ENCODE results near the gene PRIM2. TPM values are rescaled to one million over a fixed set of nuclear protein-coding genes. Genes with fewer than 3 reads are reported as not detected.
"Not testable (repeated sequence)": the region's sequence is repeated elsewhere in the genome, so short reads cannot be mapped to it uniquely, and the experiment has no call there.

The PRIM2 gene
- total RNA-seq, 1 donor from 2014 or later = 25.7 TPM

- not testable (repeated sequence) for DNase-seq
These were observed 7.2 kb upstream of the PRIM2 start for GRCh38 chr6:57310095-57310816.

GRCh38 chr6:57310817-57311157, 6.6 kb upstream of the PRIM2 start:
- no peak for DNase-seq

DNA sequence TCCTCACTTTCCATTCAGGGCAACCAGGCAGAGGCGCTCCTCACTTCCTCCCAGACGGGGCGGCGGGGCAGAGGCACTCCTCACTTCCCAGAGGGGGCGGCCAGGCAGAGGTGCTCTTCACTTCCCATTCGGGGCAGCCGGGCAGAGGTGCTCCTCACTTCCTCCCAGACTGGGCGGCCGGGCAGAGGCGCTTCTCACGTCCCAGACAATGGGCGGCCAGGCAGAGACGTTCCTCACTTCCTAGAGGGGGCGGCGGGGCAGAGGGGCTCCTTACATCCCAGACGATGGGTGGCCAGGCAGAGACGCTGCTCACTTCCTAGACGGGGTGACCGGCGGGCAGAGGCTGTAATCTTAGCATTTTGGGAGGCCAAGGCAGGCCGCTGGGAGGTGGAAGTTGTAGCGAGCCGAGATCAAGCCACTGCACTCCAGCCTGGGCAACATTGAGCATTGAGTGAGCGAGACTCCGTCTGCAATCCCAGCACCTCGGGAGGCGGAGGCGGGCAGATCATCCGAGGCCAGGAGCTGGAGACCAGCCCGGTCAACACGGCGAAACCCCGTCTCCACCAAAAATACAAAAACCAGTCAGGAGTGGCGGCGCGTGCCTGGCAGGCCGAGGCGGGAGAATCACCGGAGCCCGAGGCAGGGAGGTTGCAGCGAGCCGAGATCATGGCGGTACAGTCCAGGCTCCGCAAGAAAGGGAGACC, 6.0 kb upstream of the PRIM2 start:
- not testable (repeated sequence) for DNase-seq

- DNase-seq = no peak
These were observed 5.5 kb upstream of the PRIM2 start for GRCh38 chr6:57312004-57312345.

- DNase-seq = no peak
These were observed 4.4 kb upstream of the PRIM2 start for GRCh38 chr6:57313009-57313408.

DNA sequence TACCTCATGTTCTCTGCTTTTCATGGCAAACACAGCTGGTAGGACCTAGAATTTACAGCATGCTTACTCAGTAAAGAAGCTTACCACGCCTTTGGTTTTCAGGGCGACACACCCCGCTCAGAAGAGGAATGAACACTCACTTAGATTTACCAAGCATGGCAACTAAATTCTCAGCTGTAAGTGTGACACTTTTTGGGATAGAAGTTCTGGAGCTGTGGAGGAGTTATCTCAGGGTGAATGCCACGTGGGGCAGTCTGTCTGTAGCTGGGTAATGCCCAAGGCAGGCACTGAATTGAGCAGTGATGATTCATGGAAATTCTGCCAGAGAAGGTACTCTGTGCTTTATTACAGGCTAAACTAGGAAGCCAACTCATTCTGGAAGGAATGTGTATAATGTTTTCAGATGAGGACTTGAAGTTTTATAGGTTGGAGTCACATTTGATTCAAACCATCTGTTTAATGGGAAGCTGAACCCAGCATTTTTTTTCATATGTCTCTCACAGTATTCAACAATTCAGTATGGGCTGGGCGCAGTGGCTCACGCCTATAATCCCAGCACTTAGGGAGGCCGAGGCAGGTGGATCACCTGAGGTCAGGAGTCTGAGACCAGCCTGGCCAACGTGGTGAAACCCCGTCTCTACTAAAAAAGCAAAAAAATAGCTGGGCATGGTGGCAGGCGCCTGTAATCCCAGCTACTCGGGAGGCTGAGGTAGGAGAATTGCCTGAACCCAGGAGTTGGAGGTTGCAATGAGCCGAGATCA, 3.5 kb upstream of the PRIM2 start:
- DNase-seq = no peak

- no peak for DNase-seq
These were observed 2.3 kb upstream of the PRIM2 start for GRCh38 chr6:57315111-57315510.

DNA sequence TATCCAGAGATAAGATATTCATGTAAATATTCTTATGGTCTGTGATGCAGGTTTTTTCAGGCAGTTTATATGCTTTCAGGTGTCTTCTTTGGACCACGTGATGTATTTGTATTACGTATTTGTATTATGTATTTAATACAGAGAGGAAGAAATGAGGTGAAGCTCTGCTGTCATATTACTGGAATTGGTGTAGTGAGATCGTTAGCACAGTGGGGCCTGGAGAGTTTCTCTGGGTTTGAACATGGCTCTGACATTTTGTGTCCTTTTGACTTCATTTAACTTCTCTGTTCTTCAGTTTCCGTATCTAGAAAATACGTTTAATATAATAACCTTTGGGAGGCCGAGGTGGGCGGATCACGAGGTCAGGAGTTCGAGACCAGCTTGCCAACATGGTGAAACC, 1.6 kb upstream of the PRIM2 start:
- no peak for DNase-seq

GRCh38 chr6:57316581-57317059, 810 bp upstream of the PRIM2 start:
- DNase-seq = peak; percentile 77

- DNase-seq = no peak
These were observed 7.1 kb downstream of the PRIM2 start for GRCh38 chr6:57324538-57324937.

DNA sequence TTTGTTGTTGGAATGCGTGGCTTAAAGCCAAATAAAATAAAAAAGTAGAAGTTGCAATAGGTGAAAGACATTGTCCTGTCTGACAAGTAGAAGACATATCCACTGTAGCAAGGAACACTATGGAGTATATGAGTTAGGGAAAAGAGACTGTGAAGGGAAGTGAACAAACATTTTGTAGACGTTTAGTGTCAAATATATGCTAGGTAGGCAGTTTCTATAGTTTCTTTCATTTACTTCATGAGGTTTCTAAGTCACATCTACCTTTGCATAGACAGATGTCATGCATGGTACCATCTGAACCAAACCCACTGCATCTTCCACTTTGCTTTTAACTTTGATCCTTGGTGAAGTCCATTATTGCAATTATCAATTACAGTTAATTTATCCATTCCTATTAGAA, 9.9 kb downstream of the PRIM2 start:
- DNase-seq = no peak

GRCh38 chr6:57328074-57328473, 10.6 kb downstream of the PRIM2 start:
- no peak for DNase-seq

DNA sequence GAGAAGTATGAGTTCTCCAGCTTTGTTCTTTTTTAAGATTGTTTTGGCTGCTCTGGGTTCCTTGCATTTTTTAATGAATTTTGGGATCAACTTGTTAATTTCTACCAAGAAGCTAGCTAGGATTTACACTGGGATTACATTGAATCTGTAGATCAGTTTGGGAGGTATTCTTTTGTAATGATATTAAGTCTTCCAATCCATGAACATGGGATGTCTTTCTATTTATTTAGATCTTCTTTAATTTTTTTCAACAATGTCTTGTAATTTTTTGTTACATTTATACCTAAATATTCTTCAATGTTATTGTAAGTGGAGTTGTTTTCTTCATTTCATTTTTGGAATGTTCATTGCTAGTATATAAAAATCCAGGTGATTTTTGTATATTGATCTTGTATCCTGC, 12.5 kb downstream of the PRIM2 start:
- DNase-seq = no peak

- no peak for DNase-seq
These were observed 24.8 kb downstream of the PRIM2 start for GRCh38 chr6:57342148-57342669.

- DNase-seq = not testable (repeated sequence)
These were observed 25.9 kb downstream of the PRIM2 start for GRCh38 chr6:57343342-57343741.

DNA sequence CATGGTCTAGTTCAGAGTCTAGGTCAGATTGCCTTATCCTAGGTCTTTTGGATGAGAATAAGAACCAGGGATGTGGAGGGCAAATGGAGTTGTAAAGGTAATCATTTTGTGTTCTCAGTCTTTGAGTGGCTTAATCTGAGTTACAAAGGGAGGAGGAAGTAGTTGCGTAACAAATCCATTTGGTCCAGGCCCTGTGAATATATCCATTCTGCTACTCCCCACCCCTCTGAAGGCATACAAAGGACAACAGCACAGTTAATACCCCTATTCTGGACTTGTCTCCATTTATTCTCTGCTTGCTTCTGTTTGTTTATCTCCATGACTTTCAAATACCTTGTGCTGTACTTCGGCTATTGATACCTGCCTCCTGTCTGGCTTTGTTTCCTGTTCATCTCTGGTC, 29.3 kb downstream of the PRIM2 start:
- not testable (repeated sequence) for DNase-seq

DNA sequence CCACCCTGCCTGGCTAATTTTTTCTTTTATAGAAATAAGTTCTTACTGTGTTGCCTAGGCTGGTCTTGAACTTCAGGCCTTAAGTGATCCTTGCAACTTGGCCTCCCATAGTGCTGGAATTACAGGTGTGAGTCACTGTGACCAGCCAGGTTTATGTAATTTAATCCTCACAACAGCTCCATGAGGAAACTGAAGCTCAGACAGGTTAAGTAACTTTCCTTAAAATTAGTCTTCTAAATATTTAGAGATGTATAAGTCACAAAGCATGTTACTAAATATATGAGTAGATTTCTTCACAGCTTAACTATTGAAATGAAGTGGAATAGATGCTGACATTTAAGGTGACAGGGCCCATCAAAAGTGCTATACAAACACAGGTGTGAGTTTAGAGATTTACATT, 30.2 kb downstream of the PRIM2 start:
- not testable (repeated sequence) for DNase-seq

DNA sequence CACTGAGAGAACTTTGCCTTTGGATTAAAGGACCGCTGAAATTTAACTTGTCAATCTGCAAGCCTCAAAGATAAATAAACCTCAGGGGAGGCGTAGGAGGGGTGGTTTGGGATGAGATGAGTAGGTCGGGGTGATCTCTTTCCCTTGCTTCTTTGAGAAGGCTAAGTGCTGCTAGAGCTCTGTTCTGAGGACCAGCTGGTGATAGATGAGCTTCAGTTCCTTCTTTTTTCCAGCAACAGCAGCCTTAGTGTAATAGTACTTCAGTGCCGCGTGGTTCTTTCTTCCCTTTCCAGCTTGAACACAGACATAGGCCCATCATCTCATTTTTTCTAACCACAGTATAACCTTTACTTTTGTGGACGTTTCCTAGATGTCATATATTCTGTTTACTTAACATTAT, 33.0 kb downstream of the PRIM2 start:
- not testable (repeated sequence) for DNase-seq

- DNase-seq = not testable (repeated sequence)
These were observed 35.2 kb downstream of the PRIM2 start for GRCh38 chr6:57352596-57352995.

DNA sequence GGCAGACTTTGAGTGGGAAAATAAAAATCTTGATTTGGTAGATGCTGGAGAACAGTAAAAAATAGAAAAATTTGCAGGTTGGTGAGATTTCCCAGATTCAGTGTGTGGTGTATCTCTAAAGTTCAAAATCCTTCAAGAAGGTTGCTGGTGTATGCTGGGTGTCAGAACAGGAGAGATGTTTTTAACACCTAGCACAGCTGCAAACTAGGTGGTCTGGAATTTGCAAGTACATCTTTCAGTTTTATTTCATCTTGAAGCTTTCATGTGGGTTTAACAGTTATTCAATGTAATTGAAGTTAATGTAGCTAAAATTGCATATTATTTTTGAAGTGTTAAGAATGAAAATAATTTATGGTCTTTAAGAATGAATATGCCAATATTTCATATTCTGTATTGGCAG, 40.9 kb downstream of the PRIM2 start:
- not testable (repeated sequence) for DNase-seq

DNA sequence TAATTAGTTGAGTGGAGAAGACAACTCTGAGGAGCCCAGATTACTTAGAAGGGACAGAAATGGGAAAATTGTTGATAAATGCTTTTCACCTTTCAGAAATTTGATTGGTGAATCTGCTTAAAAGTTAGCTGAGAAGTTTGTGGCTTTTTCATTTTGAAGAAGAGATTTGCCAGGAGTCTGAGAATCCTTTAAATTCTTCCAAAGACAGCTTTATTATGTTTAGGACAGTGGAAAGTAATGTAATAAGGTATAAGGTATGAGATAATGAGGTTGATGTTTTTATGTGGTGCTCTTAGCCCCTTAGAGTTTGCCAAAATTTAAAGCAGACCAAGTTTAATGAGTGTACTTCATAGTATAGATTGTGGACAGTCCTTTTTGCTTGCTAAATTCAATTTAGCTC, 42.3 kb downstream of the PRIM2 start:
- DNase-seq = not testable (repeated sequence)

- DNase-seq = not testable (repeated sequence)
These were observed 44.9 kb downstream of the PRIM2 start for GRCh38 chr6:57362340-57362739.

DNA sequence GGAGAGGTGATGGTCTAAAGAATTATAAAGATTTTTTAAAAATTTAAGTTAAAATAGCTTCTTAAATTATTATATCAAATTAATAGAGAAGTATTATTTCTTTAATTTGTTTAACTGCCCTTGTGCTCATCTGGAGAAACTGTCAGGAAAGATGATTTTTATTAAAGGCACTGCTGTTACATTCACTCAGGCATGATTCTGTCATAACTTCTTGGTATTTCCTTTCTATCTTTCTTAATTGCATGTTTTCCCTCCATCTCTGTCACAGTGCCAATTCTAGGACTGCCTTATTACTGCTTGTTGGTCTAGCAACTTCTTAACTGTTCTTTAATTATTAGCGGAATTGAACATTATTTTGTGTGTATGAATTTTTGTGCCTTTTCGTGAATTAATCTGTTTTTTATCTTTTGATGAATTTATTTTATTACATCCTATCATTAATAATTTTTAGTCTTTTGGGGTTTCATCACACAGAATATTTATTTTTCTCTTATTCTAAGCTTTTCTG, 47.7 kb downstream of the PRIM2 start:
- DNase-seq = not testable (repeated sequence)
